Ishikawa (cell line): ENCODE data around the gene BPIFB4.

ENCODE experiments used
- CEBPB ChIP-seq: IDR thresholded peaks from 2 replicates; pipeline ENCODE4 v1.6.1; 2012
- CREB1 ChIP-seq: IDR thresholded peaks from 2 replicates; pipeline ENCODE4 v1.6.1; 2012; ENCODE audit warnings: low read depth
- EGR1 ChIP-seq: IDR thresholded peaks from 2 replicates; pipeline ENCODE4 v1.6.1; 2012
- MAX ChIP-seq: IDR thresholded peaks from 2 replicates; pipeline ENCODE4 v1.6.1; 2012
- RAD21 ChIP-seq: IDR thresholded peaks from 2 replicates; pipeline ENCODE4 v1.6.1; 2012; ENCODE audit warnings: low read depth
- REST ChIP-seq: IDR thresholded peaks from 2 replicates; pipeline ENCODE4 v1.6.1; 2012; ENCODE audit warnings: low read depth, mild to moderate bottlenecking
- TCF12 ChIP-seq: IDR thresholded peaks from 2 replicates; pipeline ENCODE4 v1.6.1; 2012; ENCODE audit warnings: low read depth
- YY1 ChIP-seq: IDR thresholded peaks from 2 replicates; pipeline ENCODE4 v1.6.1; 2012; ENCODE audit warnings: low read depth

GRCh38 chr20:33034901-33035492 is 44.4 kb upstream of the BPIFB4 start:
- TF ChIP-seq MAX (no peak), CREB1 (no peak), YY1 (no peak), REST (no peak), EGR1 (no peak), TCF12 (no peak), CEBPB (no peak), RAD21 (no peak)
